ENCODE measurements around the gene OTOG. TPM values are rescaled to one million over a fixed set of nuclear protein-coding genes. Genes with fewer than 3 reads are reported as not detected.

OTOG gene
- total RNA-seq, 2 experiments from 2014 or later: not detected

- Histone ChIP-seq H3K27ac (ENCODE audit: low read depth in 1 of 2, low read length in 2 of 2) (no peak overlapping the region), H3K4me3 (ENCODE audit: low read length) (no peak overlapping the region), H3K27me3 (ENCODE audit: control insufficient read depth in 1 of 2, insufficient read depth in 2 of 2, low read length in 2 of 2) (peaks cover 0 to 6% of the 10 kb centered on the region in 2 experiments), H3K36me3 (ENCODE audit: insufficient read depth, low read length) (no peaks in the 10 kb centered on the region), H3K9me3 (ENCODE audit: control insufficient read depth in 1 of 2, insufficient read depth in 1 of 2, low read length in 2 of 2) (no peaks in the 10 kb centered on the region), H3K4me1 (ENCODE audit: insufficient read depth, low read length) (no peaks in the 10 kb centered on the region)
- DNase-seq: no peak
- no peaks in the 10 kb centered on the region for H3K4me1 Mint-ChIP-seq (ENCODE audit: low read depth)
- no peak for ATAC-seq (ENCODE audit: poor library complexity)
- no peaks in the 10 kb centered on the region for H3K9me3 Mint-ChIP-seq
- ChIA-PET CTCF (interaction anchor here (1.0 kb wide), 1 partner anchor 89 kb away, joined by 3 read pairs; no protein-coding TSS in a partner anchor), POLR2A (no interaction called here)
- no peak for TF ChIP-seq CTCF (IDR thresholded peaks at IDR 0.05)
- no peaks in the 10 kb centered on the region for H3K36me3 Mint-ChIP-seq (ENCODE audit: low read depth)
- intact Hi-C loops (cut with DNase I, micrococcal nuclease): no loop called here
- H3K27me3 Mint-ChIP-seq: peaks cover 38% of the 10 kb centered on the region
- H3K4me3 Mint-ChIP-seq: no peak overlapping the region
- H3K27ac Mint-ChIP-seq: no peak overlapping the region
Measured at GRCh38 chr11:17631702-17632365, 84.8 kb downstream of the OTOG start.

GRCh38 chr11:17633279-17633986, 86.4 kb downstream of the OTOG start:
- POLR2A ChIA-PET: no interaction called here
- Mint-ChIP-seq H3K27ac (no peak overlapping the region), H3K9me3 (no peaks in the 10 kb centered on the region), H3K27me3 (peaks cover 24% of the 10 kb centered on the region), H3K4me3 (no peak overlapping the region), H3K36me3 (ENCODE audit: low read depth) (no peaks in the 10 kb centered on the region), H3K4me1 (ENCODE audit: low read depth) (no peaks in the 10 kb centered on the region)
- ATAC-seq (ENCODE audit: poor library complexity) (no peak), DNase-seq (no peak)
- TF ChIP-seq CTCF (IDR thresholded peaks at IDR 0.05): no peak
- H3K27ac ChIP-seq (ENCODE audit: low read depth in 1 of 2, low read length in 2 of 2): no peak overlapping the region
- H3K9me3 ChIP-seq (ENCODE audit: control insufficient read depth in 1 of 2, insufficient read depth in 1 of 2, low read length in 2 of 2): no peaks in the 10 kb centered on the region
- CTCF ChIA-PET: no interaction called here
- H3K4me3 ChIP-seq (ENCODE audit: low read length): no peak overlapping the region
- no peaks in the 10 kb centered on the region for H3K36me3 ChIP-seq (ENCODE audit: insufficient read depth, low read length)
- intact Hi-C loops (cut with DNase I, micrococcal nuclease): no loop called here
- peaks cover 0 to 6% of the 10 kb centered on the region in 2 experiments for H3K27me3 ChIP-seq (ENCODE audit: control insufficient read depth in 1 of 2, insufficient read depth in 2 of 2, low read length in 2 of 2)
- no peaks in the 10 kb centered on the region for H3K4me1 ChIP-seq (ENCODE audit: insufficient read depth, low read length)

- H3K36me3 ChIP-seq (ENCODE audit: insufficient read depth, low read length): no peaks in the 10 kb centered on the region
- ChIA-PET POLR2A (no interaction called here), CTCF (no interaction called here)
- Mint-ChIP-seq H3K36me3 (ENCODE audit: low read depth) (no peaks in the 10 kb centered on the region), H3K27me3 (peaks cover 16% of the 10 kb centered on the region), H3K27ac (no peak overlapping the region), H3K4me1 (ENCODE audit: low read depth) (no peaks in the 10 kb centered on the region), H3K9me3 (no peaks in the 10 kb centered on the region), H3K4me3 (no peak overlapping the region)
- H3K27ac ChIP-seq (ENCODE audit: low read depth in 1 of 2, low read length in 2 of 2): no peak overlapping the region
- TF ChIP-seq CTCF (IDR thresholded peaks at IDR 0.05): no peak
- DNase-seq: peak in 1 of 14 experiments; percentile 6
- H3K4me3 ChIP-seq (ENCODE audit: low read length): no peak overlapping the region
- H3K27me3 ChIP-seq (ENCODE audit: control insufficient read depth in 1 of 2, insufficient read depth in 2 of 2, low read length in 2 of 2): peaks cover 0 to 6% of the 10 kb centered on the region in 2 experiments
- intact Hi-C loops (cut with DNase I, micrococcal nuclease): no loop called here
- no peaks in the 10 kb centered on the region for H3K9me3 ChIP-seq (ENCODE audit: control insufficient read depth in 1 of 2, insufficient read depth in 1 of 2, low read length in 2 of 2)
- ATAC-seq (ENCODE audit: poor library complexity): no peak
- no peaks in the 10 kb centered on the region for H3K4me1 ChIP-seq (ENCODE audit: insufficient read depth, low read length)
Measured at GRCh38 chr11:17633987-17634775, 87.1 kb downstream of the OTOG start.
